ENCODE data around the gene SHOC2.

Gene SHOC2

DNA sequence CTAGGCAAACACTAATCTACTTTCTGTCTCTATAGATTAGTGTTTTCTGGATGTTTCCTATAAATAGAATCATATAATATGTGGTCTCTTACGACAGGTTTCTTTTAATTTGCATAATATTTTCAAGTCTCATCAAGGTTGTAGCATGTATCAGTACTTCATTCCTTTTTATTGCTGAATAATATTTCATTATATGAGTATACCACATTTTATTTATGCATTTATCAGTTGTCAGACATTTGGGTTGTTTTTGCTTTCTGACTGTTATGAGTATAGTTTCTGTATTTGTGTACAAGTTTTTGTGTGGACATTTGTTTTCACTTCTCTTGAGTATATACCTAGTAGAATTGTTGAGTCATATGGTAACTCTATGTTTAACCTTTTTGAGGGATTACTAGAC, 48.2 kb downstream of the SHOC2 start:
- no peak overlapping the region for H3K4me3 ChIP-seq (ENCODE audit: low read depth, low read length)
- TF ChIP-seq, protein P1, sequence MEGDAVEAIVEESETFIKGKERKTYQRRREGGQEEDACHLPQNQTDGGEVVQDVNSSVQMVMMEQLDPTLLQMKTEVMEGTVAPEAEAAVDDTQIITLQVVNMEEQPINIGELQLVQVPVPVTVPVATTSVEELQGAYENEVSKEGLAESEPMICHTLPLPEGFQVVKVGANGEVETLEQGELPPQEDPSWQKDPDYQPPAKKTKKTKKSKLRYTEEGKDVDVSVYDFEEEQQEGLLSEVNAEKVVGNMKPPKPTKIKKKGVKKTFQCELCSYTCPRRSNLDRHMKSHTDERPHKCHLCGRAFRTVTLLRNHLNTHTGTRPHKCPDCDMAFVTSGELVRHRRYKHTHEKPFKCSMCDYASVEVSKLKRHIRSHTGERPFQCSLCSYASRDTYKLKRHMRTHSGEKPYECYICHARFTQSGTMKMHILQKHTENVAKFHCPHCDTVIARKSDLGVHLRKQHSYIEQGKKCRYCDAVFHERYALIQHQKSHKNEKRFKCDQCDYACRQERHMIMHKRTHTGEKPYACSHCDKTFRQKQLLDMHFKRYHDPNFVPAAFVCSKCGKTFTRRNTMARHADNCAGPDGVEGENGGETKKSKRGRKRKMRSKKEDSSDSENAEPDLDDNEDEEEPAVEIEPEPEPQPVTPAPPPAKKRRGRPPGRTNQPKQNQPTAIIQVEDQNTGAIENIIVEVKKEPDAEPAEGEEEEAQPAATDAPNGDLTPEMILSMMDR (IDR thresholded peaks at IDR 0.05; ENCODE audit: control insufficient read depth, extremely low read depth, insufficient read depth), result no peak
- no peak for DNase-seq (ENCODE audit: low read depth)

DNA sequence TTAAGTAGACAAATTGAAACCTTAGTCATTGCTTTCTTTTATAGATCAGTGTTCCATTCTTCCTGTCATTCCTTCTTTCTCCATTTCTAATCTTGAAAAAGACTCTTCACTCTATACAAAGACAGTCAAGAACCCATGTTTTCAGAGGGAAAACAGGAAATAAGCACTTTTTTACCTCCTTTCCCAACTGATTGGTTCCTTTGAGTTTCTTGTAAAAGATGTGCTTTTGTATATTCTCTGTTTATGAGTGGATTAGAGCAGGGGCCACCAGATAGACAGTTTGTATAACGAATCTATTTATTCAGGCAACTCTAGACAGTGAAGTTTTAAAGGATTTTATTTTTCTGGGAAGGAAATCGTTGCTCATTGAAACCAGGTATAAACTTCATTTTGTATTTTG, 49.8 kb downstream of the SHOC2 start:
- H3K4me3 ChIP-seq (ENCODE audit: low read depth, low read length), result no peak overlapping the region
- TF ChIP-seq, protein P1 (IDR thresholded peaks at IDR 0.05; ENCODE audit: control insufficient read depth, extremely low read depth, insufficient read depth), result no peak
- no peak for DNase-seq (ENCODE audit: low read depth)

DNA sequence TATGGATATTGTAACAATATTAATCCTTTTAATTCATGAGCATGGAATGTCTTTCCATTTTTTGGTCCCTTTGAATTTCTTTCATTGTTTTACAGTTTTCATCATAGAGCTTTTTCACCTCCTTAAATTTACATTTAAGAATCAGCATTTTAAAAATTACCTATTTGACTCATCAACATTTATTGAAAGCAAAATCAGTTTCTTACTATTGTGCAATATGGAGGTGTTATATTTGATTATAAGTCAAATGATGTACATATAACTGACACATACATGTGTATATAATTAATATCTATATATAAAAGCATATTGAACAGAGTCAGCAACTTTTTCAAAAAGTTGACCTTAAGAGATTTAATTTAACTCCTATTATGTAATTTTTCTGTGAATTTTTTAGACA, 52.2 kb downstream of the SHOC2 start:
- no peak for DNase-seq (ENCODE audit: low read depth)
- TF ChIP-seq, protein P1 (IDR thresholded peaks at IDR 0.05; ENCODE audit: control insufficient read depth, extremely low read depth, insufficient read depth), result no peak
- H3K4me3 ChIP-seq (ENCODE audit: low read depth, low read length), result no peak overlapping the region

DNA sequence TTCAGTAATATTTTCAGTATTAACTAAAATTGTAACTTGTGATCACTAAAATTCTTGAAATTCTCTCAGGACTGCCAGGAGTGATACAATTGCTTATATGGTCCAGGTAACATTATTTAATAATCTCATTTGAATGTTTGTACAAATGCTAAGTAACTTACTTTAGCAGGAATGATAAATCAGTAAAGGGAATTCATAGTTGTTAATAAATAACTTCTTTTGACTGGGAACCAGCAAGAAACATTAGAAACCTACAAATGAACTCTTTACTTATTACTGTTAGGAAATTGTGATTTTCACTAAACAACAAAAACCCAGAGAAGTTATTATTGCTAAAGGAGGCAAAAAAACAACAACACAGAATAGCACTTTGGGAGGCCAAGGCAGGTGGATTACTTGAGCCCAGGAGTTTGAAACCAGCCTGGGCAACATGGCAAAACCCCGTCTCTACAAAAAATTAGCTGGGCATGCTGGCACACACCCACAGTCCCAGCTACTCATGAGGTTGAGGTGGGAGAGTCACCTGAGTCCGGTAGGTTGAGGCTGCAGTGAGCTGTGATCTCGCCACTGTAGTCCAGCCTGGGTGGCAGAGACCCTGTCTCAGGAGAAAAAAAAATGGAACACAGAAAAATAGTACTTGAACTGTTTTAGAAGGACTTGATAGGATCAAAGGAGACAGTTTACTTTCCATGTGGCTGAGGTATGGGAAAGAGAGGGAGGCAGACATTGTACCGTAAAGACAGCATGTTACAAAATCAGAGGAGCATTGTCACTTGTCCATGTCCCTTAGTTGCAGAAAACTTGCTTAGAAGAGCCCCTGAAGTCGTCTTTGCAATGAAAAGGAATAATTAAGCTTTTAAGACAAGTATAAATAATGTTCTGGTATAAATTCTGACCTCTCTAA, 53.1 kb downstream of the SHOC2 start:
- TF ChIP-seq, protein P1 (IDR thresholded peaks at IDR 0.05; ENCODE audit: control insufficient read depth, extremely low read depth, insufficient read depth), result no peak
- no peak overlapping the region for H3K4me3 ChIP-seq (ENCODE audit: low read depth, low read length)
- no peak for DNase-seq (ENCODE audit: low read depth)

DNA sequence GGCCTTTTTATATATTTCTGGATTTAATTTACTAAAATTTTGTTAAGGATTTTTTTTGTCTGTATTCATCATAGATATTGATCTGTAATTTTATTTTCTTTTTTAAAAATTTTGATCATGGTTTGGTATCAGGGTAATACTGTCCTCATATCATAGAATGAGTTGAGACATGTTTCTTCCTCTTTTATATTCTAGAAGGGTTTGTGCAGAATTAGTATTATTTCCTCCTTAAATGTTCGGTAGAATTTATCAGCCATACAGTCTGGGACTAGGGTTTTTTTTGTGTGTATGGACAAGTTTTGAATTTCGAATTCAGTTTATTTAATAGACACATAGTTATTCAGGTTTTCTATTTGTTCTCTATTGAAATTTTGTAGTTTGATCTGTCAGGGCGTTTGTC, 54.0 kb downstream of the SHOC2 start:
- H3K4me3 ChIP-seq (ENCODE audit: low read depth, low read length), result no peak overlapping the region
- no peak for DNase-seq (ENCODE audit: low read depth)
- TF ChIP-seq, protein P1 (IDR thresholded peaks at IDR 0.05; ENCODE audit: control insufficient read depth, extremely low read depth, insufficient read depth), result no peak

DNA sequence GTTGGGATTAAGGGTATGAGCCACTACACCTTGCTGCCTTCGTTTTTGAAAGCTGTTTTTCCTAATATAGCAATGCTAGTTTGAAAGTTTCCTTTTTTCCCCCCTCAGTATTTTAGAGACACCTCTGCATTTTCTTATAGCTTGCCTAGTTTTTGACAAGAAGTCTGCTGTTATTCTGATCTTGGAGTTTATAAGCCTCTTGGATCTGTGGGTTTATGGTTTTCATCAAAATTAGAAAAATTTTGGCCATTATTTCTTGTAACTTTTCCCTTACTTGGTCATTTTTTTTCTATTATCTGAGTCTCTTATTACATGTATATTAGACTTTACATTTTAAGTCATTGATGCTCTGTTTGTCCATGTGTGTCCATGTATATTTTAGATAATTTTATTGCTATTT, 57.2 kb downstream of the SHOC2 start:
- DNase-seq (ENCODE audit: low read depth), result no peak
- TF ChIP-seq, protein P1 (IDR thresholded peaks at IDR 0.05; ENCODE audit: control insufficient read depth, extremely low read depth, insufficient read depth), result no peak
- no peak overlapping the region for H3K4me3 ChIP-seq (ENCODE audit: low read depth, low read length)

DNA sequence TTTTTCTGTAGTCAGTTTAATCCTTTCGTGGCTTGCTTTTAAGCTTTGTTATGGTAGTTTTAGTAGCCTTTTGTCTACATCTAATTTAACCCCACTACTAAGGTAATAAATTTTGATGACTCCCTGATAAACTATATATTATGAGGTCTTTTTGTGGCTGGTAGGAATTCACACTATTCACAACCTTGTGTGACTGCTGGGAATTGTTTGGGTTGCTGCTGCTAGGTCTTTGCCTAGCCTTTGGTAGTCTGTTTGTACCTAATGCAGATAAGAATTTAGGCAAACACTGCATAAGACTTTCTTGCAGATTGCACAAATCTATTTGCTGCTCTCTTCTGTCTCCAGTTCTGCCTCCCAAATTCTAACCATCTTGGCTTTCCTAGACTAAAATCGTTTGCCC, 58.3 kb downstream of the SHOC2 start:
- TF ChIP-seq, protein P1 (IDR thresholded peaks at IDR 0.05; ENCODE audit: control insufficient read depth, extremely low read depth, insufficient read depth), result no peak
- no peak for DNase-seq (ENCODE audit: low read depth)
- no peak overlapping the region for H3K4me3 ChIP-seq (ENCODE audit: low read depth, low read length)
